Liver (tissue), 9 donors: ENCODE data around the gene ETV6. TPM values are rescaled to one million over a fixed set of nuclear protein-coding genes. Genes with fewer than 3 reads are reported as not detected.
A peak's percentile ranks its signal among the peaks of the same experiment; 100 is the strongest.

Experiments
- DNase-seq: peaks from one replicate; pipeline ENCODE4 v3.0.0-alpha.2; 2017; ENCODE audit warnings: low spot score
- H3K27ac ChIP-seq, 2 donors: one replicate each; pipeline ENCODE4 v1.7.0; 2013; ENCODE audit warnings: inconsistent platforms in 2 of 2, low read length in 2 of 2, control low read depth in 1 of 2, low read depth in 1 of 2, mild to moderate bottlenecking in 1 of 2
- H3K27me3 ChIP-seq, 4 donors: one replicate each; pipeline versions ENCODE4 v1.6.1 to v1.7.0; 2013; ENCODE audit warnings: low read length in 3 of 4, inconsistent platforms in 1 of 4, mild to moderate bottlenecking in 1 of 4, moderate library complexity in 1 of 4; ENCODE audit not compliant: control insufficient read depth in 4 of 4, insufficient read depth in 4 of 4
- H3K36me3 ChIP-seq, 4 donors: one replicate each; pipeline versions ENCODE4 v1.6.1 to v1.7.0; 2013; ENCODE audit warnings: low read length in 3 of 4, mild to moderate bottlenecking in 3 of 4, low read depth in 1 of 4, moderate library complexity in 1 of 4; ENCODE audit not compliant: control insufficient read depth in 4 of 4, insufficient read depth in 3 of 4
- H3K4me1 ChIP-seq, 4 donors: one replicate each; pipeline versions ENCODE4 v1.6.1 to v1.7.0; 2013; ENCODE audit warnings: low read length in 3 of 4, mild to moderate bottlenecking in 3 of 4, moderate library complexity in 1 of 4; ENCODE audit not compliant: control insufficient read depth in 4 of 4, insufficient read depth in 4 of 4
- H3K4me3 ChIP-seq, 3 donors: one replicate each; pipeline versions ENCODE4 v1.6.1 to v1.7.0; 2013; ENCODE audit warnings: low read length in 3 of 3, control low read depth in 1 of 3, low read depth in 1 of 3, mild to moderate bottlenecking in 1 of 3
- H3K9ac ChIP-seq, 2 donors: one replicate each; pipeline ENCODE4 v1.7.0; 2013; ENCODE audit warnings: low read length in 2 of 2, mild to moderate bottlenecking in 2 of 2, moderate library complexity in 2 of 2, control low read depth in 1 of 2, low read depth in 1 of 2
- H3K9me3 ChIP-seq, 4 donors: one replicate each; pipeline versions ENCODE4 v1.6.1 to v1.7.0; 2013; ENCODE audit warnings: low read length in 3 of 4; ENCODE audit not compliant: control insufficient read depth in 4 of 4
- ATF3 ChIP-seq: IDR thresholded peaks from 2 replicates; pipeline ENCODE4 v1.6.1; 2016; ENCODE audit warnings: antibody characterized with exemption
- EGR1 ChIP-seq, 2 donors: IDR thresholded peaks; 2 replicates each; pipeline ENCODE4 v1.6.1; 2016 to 2018; ENCODE audit warnings: antibody characterized with exemption in 2 of 2, low read depth in 2 of 2
- FOXA1 ChIP-seq: IDR thresholded peaks from 2 replicates; pipeline ENCODE4 v1.6.1; 2016; ENCODE audit warnings: antibody characterized with exemption
- FOXA2 ChIP-seq: IDR thresholded peaks from 2 replicates; pipeline ENCODE4 v1.6.1; 2016; ENCODE audit warnings: antibody characterized with exemption
- GABPA ChIP-seq, 2 donors: IDR thresholded peaks in 1 of 2; conservative IDR thresholded peaks in 1 of 2; 2 replicates each; pipeline ENCODE4 v1.6.1; 2016; ENCODE audit warnings: antibody characterized with exemption in 2 of 2, mild to moderate bottlenecking in 1 of 2, moderate library complexity in 1 of 2
- HNF4A ChIP-seq, 2 donors: conservative IDR thresholded peaks; 2 replicates each; pipeline ENCODE4 v1.6.1; 2016; ENCODE audit warnings: antibody characterized with exemption in 2 of 2, mild to moderate bottlenecking in 2 of 2
- HNF4G ChIP-seq: IDR thresholded peaks from 2 replicates; pipeline ENCODE4 v1.6.1; 2016; ENCODE audit warnings: antibody characterized with exemption
- JUND ChIP-seq, 2 donors: IDR thresholded peaks; 2 replicates each; pipeline ENCODE4 v1.6.1; 2016; ENCODE audit warnings: antibody characterized with exemption in 2 of 2
- NR2F2 ChIP-seq: IDR thresholded peaks from 2 replicates; pipeline ENCODE4 v1.6.1; 2016; ENCODE audit warnings: antibody characterized with exemption
- RAD21 ChIP-seq, 2 donors: IDR thresholded peaks; 2 replicates each; pipeline ENCODE4 v1.6.1; 2016; ENCODE audit warnings: antibody characterized with exemption in 2 of 2, mild to moderate bottlenecking in 2 of 2
- RXRA ChIP-seq, 2 donors: IDR thresholded peaks; 2 replicates each; pipeline ENCODE4 v1.6.1; 2017 to 2018; ENCODE audit warnings: antibody characterized with exemption in 2 of 2, mild to moderate bottlenecking in 1 of 2
- SP1 ChIP-seq: IDR thresholded peaks from 2 replicates; pipeline ENCODE4 v1.6.1; 2018; ENCODE audit warnings: antibody characterized with exemption, mild to moderate bottlenecking
- TAF1 ChIP-seq: conservative IDR thresholded peaks from 2 replicates; pipeline ENCODE4 v1.6.1; 2016; ENCODE audit warnings: antibody characterized with exemption, mild to moderate bottlenecking
- YY1 ChIP-seq: IDR thresholded peaks from 2 replicates; pipeline ENCODE4 v1.6.1; 2016; ENCODE audit warnings: antibody characterized with exemption, mild to moderate bottlenecking
- WGBS: extraction: QIAGEN DNeasy Blood & Tissue Kit; methylation state at CpG from one replicate; pipeline ENCODE4 v1.1.7; 2013; 5-methylcytosine and 5-hydroxymethylcytosine counted together
- polyA plus RNA-seq, 2 donors: library from polyadenylated mRNA; stranded (reverse) in 1 of 2; unstranded in 1 of 2; fragments of 200-250 nt in 1 of 2; fragments of >200 nt in 1 of 2; fragmentation: Nextera tagmentation in 1 of 2; extraction: Ambion mirVana in 1 of 2; gene quantifications; one replicate each; pipeline versions ENCODE4 v1.2.1 to v1.2.3, GENCODE V29; 2013 to 2015
- total RNA-seq, 2 donors: library from RNA; depleted of rRNA; stranded (reverse); fragments of >200 nt; gene quantifications; one replicate each; pipeline ENCODE4 v1.2.3, GENCODE V29; 2014
- TF ChIP-seq, protein P1 (sequence below): IDR thresholded peaks from 2 replicates; pipeline ENCODE4 v1.6.1; 2016; ENCODE audit warnings: antibody characterized with exemption
- TF ChIP-seq, protein P2 (sequence below): IDR thresholded peaks from 2 replicates; pipeline ENCODE4 v1.6.1; 2016; ENCODE audit warnings: antibody characterized with exemption
- TF ChIP-seq, protein P3 (sequence below): fragments of 150-350 bp; IDR thresholded peaks from 2 replicates; pipeline ENCODE4 v1.5.1; 2017; ENCODE audit warnings: improper control_type of control experiment, low read depth, low read length; ENCODE audit not compliant: missing input control
- donor health status: healthy.
- donor health status: healthy.
- donor health status: healthy.
- donor health status: healthy.
- donor health status: healthy.

The ETV6 gene
- total and polyA plus RNA-seq, 4 donors: 2.0 to 6.2 (median 3.5) TPM

GRCh38 chr12:11773889-11774677 is 124.6 kb downstream of the ETV6 start:
- no peak overlapping the region for H3K9ac ChIP-seq
- no peaks in the 10 kb centered on the region for H3K9me3 ChIP-seq
- peaks cover 0 to 11% (median 1%) of the 10 kb centered on the region in 4 donors for H3K4me1 ChIP-seq
- no peaks in the 10 kb centered on the region for H3K27me3 ChIP-seq
- no peak for DNase-seq
- TF ChIP-seq JUND (IDR thresholded peaks at IDR 0.05) (no peak), FOXA1 (no peak), FOXA2 (peak; percentile 10)
- H3K27ac ChIP-seq: no peak overlapping the region
- no peak overlapping the region for H3K4me3 ChIP-seq
- H3K36me3 ChIP-seq: peaks cover 0 to 2% (median 0%) of the 10 kb centered on the region in 4 donors
- WGBS: 78% methylated on average over 10 of the region's 10 CpGs

DNA sequence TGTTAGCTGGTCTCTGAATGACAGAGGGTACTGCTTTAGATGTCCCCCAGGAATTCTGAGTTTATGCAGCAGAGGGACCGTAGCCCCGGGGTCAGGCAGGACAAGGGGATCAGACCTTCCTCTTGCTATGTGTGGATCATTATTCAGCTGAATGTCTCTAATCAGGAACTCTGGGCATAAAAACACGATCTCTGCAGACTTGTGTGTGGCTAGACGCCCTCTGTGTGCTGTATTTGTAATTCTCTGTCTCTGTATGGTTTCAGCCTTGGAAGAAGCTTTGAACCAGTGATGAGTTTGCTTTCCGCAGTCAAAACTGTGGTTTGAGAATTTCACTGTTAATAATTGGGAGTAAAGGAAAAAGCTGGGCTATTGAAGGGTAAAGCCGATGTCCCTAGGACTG is 125.3 kb downstream of the ETV6 start:
- no peak overlapping the region for H3K4me3 ChIP-seq
- WGBS: 86% methylated on average over 6 of the region's 6 CpGs
- peaks cover 0 to 2% (median 0%) of the 10 kb centered on the region in 4 donors for H3K36me3 ChIP-seq
- H3K27me3 ChIP-seq: no peaks in the 10 kb centered on the region
- DNase-seq: no peak
- H3K9me3 ChIP-seq: no peaks in the 10 kb centered on the region
- H3K27ac ChIP-seq: no peak overlapping the region
- H3K4me1 ChIP-seq: peaks cover 0 to 11% (median 2%) of the 10 kb centered on the region in 4 donors
- TF ChIP-seq, protein P1, sequence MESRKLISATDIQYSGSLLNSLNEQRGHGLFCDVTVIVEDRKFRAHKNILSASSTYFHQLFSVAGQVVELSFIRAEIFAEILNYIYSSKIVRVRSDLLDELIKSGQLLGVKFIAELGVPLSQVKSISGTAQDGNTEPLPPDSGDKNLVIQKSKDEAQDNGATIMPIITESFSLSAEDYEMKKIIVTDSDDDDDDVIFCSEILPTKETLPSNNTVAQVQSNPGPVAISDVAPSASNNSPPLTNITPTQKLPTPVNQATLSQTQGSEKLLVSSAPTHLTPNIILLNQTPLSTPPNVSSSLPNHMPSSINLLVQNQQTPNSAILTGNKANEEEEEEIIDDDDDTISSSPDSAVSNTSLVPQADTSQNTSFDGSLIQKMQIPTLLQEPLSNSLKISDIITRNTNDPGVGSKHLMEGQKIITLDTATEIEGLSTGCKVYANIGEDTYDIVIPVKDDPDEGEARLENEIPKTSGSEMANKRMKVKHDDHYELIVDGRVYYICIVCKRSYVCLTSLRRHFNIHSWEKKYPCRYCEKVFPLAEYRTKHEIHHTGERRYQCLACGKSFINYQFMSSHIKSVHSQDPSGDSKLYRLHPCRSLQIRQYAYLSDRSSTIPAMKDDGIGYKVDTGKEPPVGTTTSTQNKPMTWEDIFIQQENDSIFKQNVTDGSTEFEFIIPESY: no peak
- TF ChIP-seq FOXA1 (no peak), JUND (IDR thresholded peaks at IDR 0.05) (no peak), RAD21 (IDR thresholded peaks at IDR 0.05) (no peak), HNF4A (conservative IDR thresholded peaks at IDR 0.05) (no peak), SP1 (no peak), ATF3 (no peak), YY1 (no peak), FOXA2 (no peak), GABPA (IDR thresholded peaks at IDR 0.05 in 1 of 2, conservative IDR thresholded peaks at IDR 0.05 in 1 of 2) (no peak), RXRA (IDR thresholded peaks at IDR 0.05) (no peak), NR2F2 (no peak), TAF1 (no peak)
- TF ChIP-seq, protein P2, sequence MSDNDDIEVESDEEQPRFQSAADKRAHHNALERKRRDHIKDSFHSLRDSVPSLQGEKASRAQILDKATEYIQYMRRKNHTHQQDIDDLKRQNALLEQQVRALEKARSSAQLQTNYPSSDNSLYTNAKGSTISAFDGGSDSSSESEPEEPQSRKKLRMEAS: no peak
- H3K9ac ChIP-seq: no peak overlapping the region

DNA sequence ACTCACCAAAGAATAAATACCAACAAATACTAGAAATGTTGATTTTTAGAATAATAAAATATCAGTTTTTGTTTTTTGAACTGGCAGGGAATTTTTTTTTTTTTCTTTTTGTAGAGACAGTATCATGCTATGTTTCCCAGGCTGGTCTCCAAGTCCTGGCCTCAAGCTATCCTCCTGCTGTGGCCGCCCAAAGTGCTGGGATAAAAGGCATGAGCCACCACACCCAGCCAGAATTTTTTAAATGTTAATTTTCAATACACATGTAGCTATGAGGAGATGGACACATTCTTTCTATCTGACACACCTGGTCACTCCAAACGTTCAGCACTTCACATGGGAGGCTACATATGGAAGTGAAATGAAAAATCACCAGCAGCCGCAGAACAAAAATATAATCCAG is 126.8 kb downstream of the ETV6 start:
- Histone ChIP-seq H3K4me1 (peaks cover 0 to 11% (median 2%) of the 10 kb centered on the region in 4 donors), H3K27ac (no peak overlapping the region), H3K27me3 (no peaks in the 10 kb centered on the region), H3K9ac (no peak overlapping the region), H3K4me3 (no peak overlapping the region), H3K36me3 (peaks cover 0 to 2% (median 0%) of the 10 kb centered on the region in 4 donors), H3K9me3 (no peaks in the 10 kb centered on the region)
- WGBS: 95% methylated on average over 3 of the region's 3 CpGs
- no peak for DNase-seq
- no peak for TF ChIP-seq HNF4A (conservative IDR thresholded peaks at IDR 0.05)
- TF ChIP-seq, protein P3, sequence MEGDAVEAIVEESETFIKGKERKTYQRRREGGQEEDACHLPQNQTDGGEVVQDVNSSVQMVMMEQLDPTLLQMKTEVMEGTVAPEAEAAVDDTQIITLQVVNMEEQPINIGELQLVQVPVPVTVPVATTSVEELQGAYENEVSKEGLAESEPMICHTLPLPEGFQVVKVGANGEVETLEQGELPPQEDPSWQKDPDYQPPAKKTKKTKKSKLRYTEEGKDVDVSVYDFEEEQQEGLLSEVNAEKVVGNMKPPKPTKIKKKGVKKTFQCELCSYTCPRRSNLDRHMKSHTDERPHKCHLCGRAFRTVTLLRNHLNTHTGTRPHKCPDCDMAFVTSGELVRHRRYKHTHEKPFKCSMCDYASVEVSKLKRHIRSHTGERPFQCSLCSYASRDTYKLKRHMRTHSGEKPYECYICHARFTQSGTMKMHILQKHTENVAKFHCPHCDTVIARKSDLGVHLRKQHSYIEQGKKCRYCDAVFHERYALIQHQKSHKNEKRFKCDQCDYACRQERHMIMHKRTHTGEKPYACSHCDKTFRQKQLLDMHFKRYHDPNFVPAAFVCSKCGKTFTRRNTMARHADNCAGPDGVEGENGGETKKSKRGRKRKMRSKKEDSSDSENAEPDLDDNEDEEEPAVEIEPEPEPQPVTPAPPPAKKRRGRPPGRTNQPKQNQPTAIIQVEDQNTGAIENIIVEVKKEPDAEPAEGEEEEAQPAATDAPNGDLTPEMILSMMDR: no peak
- TF ChIP-seq YY1: no peak
- no peak for TF ChIP-seq FOXA1
- no peak for TF ChIP-seq RAD21 (IDR thresholded peaks at IDR 0.05)
- no peak for TF ChIP-seq HNF4G
- no peak for TF ChIP-seq GABPA (IDR thresholded peaks at IDR 0.05 in 1 of 2, conservative IDR thresholded peaks at IDR 0.05 in 1 of 2)
- no peak for TF ChIP-seq RXRA (IDR thresholded peaks at IDR 0.05)
- no peak for TF ChIP-seq JUND (IDR thresholded peaks at IDR 0.05)
- TF ChIP-seq, protein P1: no peak
- TF ChIP-seq SP1: no peak
- TF ChIP-seq EGR1 (IDR thresholded peaks at IDR 0.05; ENCODE audit: low read depth in 2 of 2): no peak
- TF ChIP-seq FOXA2: no peak
- TF ChIP-seq TAF1: no peak
